Stimulated activated naive CD8-positive, alpha-beta T cell treated with anti-CD3 and anti-CD28 coated beads, Interleukin-15, Interleukin-2, amounts not matched to agents 100 ng/mL and 50 ng/mL, for 24 hours (primary cell): ENCODE results near the gene RPL29.

Experiments
- H3K27ac Mint-ChIP-seq: one replicate; pipeline ENCODE4 v1.8.0; 2021; ENCODE audit warnings: mild to moderate bottlenecking, mixed read lengths
- H3K27me3 Mint-ChIP-seq: one replicate; pipeline ENCODE4 v1.8.0; 2021; ENCODE audit warnings: mixed read lengths
- H3K36me3 Mint-ChIP-seq: one replicate; pipeline ENCODE4 v1.8.0; 2021; ENCODE audit warnings: low read depth, mixed read lengths
- H3K4me1 Mint-ChIP-seq: one replicate; pipeline ENCODE4 v1.8.0; 2021; ENCODE audit warnings: low read depth, mixed read lengths
- H3K4me3 Mint-ChIP-seq: one replicate; pipeline ENCODE4 v1.8.0; 2021; ENCODE audit warnings: mild to moderate bottlenecking, mixed read lengths
- H3K9me3 Mint-ChIP-seq: one replicate; pipeline ENCODE4 v1.8.0; 2021; ENCODE audit warnings: mixed read lengths

Gene RPL29

DNA sequence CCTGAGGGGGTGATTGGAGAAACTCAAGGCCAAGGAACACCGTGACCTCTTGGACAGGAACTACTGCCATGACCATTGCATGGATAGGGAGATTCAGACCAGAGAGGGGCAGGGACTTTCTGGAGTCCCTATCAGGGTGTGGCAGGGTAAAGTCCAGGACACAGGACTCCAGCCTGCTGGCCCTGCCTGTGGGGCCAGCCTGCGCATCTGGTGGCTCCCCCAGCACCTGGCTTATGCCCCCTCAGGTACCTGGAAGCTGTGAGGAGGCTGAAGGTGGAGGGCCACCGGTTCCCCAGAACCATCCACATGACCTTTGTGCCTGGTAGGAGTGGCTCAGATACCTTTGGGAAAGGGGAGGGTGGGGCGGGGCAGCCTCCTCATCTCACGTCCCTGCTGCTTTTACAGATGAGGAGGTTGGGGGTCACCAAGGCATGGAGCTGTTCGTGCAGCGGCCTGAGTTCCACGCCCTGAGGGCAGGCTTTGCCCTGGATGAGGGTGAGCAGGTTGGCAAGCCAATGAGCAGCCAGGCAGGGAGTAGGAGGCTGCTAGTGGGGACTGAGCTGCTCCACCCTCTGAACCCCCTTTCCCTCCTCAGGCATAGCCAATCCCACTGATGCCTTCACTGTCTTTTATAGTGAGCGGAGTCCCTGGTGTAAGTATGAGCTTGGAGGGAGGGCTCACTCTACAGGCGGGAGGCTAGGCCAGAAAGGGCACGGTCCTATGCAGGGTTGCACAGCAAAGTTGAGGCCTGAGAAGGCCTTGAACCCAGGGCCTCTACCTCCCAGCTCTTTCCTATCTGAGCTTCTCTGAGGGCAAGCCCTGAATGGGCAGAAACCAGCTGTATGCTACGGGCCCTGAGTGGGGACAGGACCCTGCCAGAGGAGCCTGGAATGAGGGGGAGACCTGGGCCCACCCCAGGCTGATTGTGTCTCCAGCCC, 9.4 kb downstream of the RPL29 start:
- Mint-ChIP-seq H3K27me3 (no peaks in the 10 kb centered on the region), H3K4me1 (peaks cover 29% of the 10 kb centered on the region), H3K27ac (peak overlapping the region; percentile 28), H3K36me3 (peaks cover 3% of the 10 kb centered on the region), H3K9me3 (no peaks in the 10 kb centered on the region), H3K4me3 (no peak overlapping the region)

DNA sequence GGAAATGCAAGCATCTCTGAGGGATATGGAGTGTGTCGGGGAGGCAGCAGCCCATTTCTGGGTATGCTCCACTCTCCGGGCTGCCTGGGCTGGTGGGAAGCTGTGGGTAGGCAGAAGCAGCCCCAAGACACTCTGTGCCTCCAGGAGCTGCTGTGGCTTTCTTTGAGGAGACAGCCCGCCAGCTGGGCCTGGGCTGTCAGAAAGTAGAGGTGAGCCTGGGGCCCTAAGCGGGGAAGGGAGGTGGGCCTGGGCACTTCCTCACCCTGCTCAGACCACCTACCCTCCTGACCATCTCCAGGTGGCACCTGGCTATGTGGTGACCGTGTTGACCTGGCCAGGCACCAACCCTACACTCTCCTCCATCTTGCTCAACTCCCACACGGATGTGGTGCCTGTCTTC, 10.6 kb downstream of the RPL29 start:
- Mint-ChIP-seq H3K27me3 (no peaks in the 10 kb centered on the region), H3K27ac (peak overlapping the region; percentile 75), H3K36me3 (peaks cover 6% of the 10 kb centered on the region), H3K9me3 (no peaks in the 10 kb centered on the region), H3K4me3 (peak overlapping the region; percentile 92), H3K4me1 (peaks cover 30% of the 10 kb centered on the region)

DNA sequence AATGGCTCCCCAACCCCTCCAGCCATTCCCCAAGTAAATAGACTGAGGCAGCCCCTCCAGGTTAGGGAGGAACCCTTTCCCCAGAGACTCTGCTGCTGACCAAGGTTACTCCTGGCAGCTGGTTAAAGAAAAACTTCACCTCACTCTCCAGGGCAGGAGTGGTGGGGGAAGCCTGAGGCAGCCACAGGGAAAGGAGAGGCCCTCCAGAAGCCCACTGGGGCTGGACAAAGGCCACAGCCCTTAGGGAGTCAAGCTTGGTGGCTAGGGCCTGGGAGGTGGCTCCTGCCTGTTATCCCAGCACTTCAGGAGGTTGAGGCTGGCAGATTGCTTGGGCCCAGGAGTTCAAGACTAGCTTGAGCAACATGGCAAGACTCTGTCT, 11.4 kb downstream of the RPL29 start:
- peak overlapping the region; percentile 92 for H3K4me3 Mint-ChIP-seq
- no peaks in the 10 kb centered on the region for H3K9me3 Mint-ChIP-seq
- peaks cover 30% of the 10 kb centered on the region for H3K4me1 Mint-ChIP-seq
- H3K36me3 Mint-ChIP-seq = peaks cover 6% of the 10 kb centered on the region
- H3K27ac Mint-ChIP-seq = peak overlapping the region; percentile 63
- no peaks in the 10 kb centered on the region for H3K27me3 Mint-ChIP-seq

DNA sequence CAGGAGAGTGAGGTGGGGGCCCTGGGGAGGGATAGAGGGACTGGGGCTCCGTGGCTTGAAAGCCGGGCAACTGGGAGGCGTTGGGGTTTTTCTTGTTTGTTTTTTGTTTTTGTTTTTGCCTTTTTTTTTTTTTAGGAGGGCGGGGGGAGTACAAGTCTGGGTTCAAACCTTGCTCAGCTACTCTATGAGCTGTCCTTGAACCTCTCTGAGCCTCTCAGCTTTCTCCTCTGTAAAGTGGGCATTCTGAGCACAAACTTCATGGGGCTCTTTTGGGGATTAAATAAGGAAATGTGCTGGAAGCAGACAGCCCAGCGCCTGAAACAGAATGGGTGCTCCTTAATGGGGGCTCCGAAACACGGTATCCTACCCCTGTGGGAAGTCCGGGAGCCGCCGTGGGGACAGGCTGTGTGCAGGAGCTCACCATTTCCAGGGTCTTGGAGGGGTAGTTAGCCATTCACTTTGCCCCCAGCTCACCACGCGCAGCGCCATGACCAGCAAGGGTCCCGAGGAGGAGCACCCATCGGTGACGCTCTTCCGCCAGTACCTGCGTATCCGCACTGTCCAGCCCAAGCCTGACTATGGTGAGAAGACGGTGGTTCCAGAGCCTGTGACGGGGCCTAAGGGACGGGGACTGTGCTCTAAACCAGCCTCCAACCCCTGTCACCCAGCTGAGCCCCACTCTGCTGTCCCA, 12.0 kb downstream of the RPL29 start:
- Mint-ChIP-seq H3K4me3 (peak overlapping the region; percentile 92), H3K4me1 (peaks cover 34% of the 10 kb centered on the region), H3K36me3 (peaks cover 6% of the 10 kb centered on the region), H3K27me3 (no peaks in the 10 kb centered on the region), H3K27ac (peak overlapping the region; percentile 94), H3K9me3 (no peaks in the 10 kb centered on the region)

DNA sequence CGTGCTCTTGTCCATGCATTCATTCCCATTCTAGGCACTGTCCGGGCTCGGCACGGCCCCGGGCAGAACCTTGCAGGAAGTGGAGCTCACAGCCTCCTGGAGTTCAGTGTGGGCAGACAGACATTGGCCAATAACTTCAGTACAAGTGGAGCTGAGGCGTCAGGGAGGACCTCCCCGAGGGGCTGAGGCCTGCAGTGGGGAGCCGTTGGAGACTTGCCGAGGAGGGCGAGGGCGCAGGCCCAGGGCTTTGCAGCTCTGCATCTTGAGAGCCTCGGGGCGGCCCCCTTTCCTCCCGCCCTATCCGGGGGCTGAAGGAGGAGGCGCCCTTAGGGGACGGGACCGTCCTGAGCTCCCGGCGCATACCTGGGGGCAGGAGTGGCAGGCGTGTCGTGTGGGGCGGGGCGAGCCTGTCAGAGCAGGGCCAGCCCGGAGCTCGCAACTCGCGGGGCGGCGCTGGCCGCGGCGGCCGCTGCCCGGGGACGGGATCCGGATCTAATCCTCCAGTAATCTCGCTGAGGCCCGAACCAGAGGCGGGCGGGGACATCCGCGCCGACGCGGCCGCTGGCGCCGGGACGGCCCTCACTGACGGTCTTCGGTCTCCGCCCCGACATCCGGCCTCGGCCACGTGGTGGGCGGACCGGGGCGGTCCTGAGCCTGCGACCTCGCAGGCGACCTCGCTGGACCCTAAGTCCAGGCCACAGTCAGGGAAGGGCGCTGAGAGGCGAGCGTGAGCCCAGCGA, 12.7 kb downstream of the RPL29 start, which contains the start of gene ACY1:
Gene ACY1 (plus strand): TSS at position 698 of the 740 bp plus-strand sequence. CDS start 530 bp downstream, outside the sequence.
- Mint-ChIP-seq H3K9me3 (no peaks in the 10 kb centered on the region), H3K27ac (peak within 1 kb of the TSS; percentile 94), H3K27me3 (no peaks in the 10 kb centered on the region), H3K4me3 (peak within 1 kb of the TSS; percentile 92), H3K36me3 (peaks cover 6% of the 10 kb centered on the region), H3K4me1 (peaks cover 34% of the 10 kb centered on the region)

DNA sequence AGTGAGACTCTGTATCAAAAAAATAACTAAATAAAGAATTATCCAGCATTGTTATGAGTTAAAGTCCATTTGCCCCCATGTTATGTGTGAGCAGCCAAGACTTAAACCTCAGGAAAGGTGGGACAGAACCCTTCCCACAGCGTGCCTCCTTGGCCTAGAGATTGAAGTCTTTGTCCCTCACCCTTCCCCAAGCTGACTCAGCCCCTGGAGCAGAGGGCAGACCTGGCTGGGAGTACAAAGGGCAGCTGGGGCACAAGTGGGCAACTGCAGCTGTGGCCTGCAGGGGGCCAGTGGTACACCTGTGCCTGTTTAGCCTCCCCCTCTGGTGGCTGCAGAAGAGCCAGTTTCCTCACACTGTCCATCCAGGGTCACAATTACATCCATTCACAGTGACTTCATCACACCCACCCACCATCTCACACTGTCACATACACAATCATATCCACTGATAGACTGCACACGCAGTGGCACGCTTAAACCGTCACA, 13.3 kb downstream of the RPL29 start:
- peaks cover 6% of the 10 kb centered on the region for H3K36me3 Mint-ChIP-seq

DNA sequence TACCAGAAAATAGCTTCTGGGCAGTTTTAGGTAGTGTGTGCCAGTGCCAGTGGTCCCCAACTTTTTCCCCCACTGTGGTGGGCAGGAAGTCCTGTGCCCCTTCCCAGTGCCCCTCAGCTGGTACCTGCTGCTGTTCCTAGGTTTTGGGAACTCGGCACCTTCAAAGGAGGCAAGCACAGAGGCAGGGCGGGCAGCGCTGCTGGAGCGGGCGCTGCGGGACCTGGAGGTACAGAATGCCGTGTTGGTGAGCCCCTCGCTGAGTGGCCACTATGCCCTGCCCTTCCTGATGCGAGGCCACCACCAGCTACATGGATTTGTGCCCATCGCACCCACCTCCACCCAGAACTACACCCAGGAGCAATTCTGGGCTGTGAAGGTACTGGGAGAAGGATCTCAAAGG, 15.4 kb downstream of the RPL29 start:
- H3K4me3 Mint-ChIP-seq = no peak overlapping the region
- H3K4me1 Mint-ChIP-seq = peaks cover 56% of the 10 kb centered on the region
- no peaks in the 10 kb centered on the region for H3K27me3 Mint-ChIP-seq
- H3K9me3 Mint-ChIP-seq = no peaks in the 10 kb centered on the region
- H3K27ac Mint-ChIP-seq = no peak overlapping the region
- peaks cover 6% of the 10 kb centered on the region for H3K36me3 Mint-ChIP-seq

More for the DNA sequence above, 13.3 kb downstream of the RPL29 start:
- Mint-ChIP-seq H3K9me3 (no peaks in the 10 kb centered on the region), H3K27me3 (no peaks in the 10 kb centered on the region), H3K27ac (peak overlapping the region; percentile 94), H3K4me1 (peaks cover 35% of the 10 kb centered on the region), H3K4me3 (peak overlapping the region; percentile 92)

DNA sequence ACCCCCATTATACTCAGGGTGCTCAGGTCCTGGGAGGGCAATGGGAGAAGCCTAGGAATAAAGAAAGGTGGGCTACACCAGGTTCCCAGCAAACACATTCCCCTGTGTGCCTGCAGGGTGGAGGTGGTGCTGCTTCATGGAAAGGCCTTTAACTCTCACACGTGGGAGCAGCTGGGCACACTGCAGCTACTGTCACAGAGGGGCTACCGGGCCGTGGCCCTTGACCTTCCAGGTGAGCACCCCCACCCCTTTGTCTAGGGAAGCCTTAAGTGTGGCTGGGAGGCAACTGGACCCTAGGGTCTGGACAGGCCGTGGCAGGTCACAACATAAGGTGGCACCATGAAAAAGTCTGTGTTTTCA, 17.6 kb downstream of the RPL29 start:
- H3K27me3 Mint-ChIP-seq = no peaks in the 10 kb centered on the region
- H3K36me3 Mint-ChIP-seq = peaks cover 6% of the 10 kb centered on the region
- H3K27ac Mint-ChIP-seq = no peak overlapping the region
- H3K4me3 Mint-ChIP-seq = no peak overlapping the region
- no peaks in the 10 kb centered on the region for H3K9me3 Mint-ChIP-seq
- H3K4me1 Mint-ChIP-seq = peaks cover 54% of the 10 kb centered on the region

DNA sequence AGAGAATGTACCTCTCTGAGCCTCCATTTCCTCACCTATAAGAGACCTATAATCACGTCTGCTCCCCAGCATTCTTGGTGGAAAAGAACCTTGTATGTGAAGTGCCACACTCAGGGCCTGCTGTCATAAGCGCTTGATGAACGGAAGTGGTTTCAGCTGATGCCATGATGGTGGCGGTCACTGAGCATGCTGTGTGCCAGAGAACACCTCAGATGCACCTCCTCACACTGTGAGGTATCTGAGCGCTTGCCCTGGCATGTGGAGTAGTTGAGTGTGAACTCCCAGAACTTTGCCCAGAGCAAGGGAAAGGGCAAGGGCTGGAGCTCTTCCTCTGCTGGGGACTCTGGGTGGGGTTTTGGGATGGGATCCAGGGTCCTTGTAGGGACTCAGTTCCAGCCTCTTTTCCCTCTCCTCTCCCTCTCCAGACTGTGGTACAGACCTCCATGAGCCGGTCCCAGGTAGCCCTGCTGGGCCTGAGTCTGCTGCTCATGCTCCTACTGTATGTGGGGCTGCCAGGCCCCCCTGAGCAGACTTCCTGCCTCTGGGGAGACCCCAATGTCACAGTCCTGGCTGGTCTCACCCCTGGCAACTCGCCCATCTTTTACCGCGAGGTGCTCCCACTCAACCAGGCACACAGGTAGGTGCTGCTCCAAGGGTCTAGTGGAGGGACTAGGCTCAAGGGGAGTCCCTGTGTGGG, 18.1 kb downstream of the RPL29 start:
- Mint-ChIP-seq H3K36me3 (peaks cover 6% of the 10 kb centered on the region), H3K27ac (peak overlapping the region; percentile 49), H3K9me3 (no peaks in the 10 kb centered on the region), H3K4me1 (peaks cover 52% of the 10 kb centered on the region), H3K4me3 (no peak overlapping the region), H3K27me3 (no peaks in the 10 kb centered on the region)

DNA sequence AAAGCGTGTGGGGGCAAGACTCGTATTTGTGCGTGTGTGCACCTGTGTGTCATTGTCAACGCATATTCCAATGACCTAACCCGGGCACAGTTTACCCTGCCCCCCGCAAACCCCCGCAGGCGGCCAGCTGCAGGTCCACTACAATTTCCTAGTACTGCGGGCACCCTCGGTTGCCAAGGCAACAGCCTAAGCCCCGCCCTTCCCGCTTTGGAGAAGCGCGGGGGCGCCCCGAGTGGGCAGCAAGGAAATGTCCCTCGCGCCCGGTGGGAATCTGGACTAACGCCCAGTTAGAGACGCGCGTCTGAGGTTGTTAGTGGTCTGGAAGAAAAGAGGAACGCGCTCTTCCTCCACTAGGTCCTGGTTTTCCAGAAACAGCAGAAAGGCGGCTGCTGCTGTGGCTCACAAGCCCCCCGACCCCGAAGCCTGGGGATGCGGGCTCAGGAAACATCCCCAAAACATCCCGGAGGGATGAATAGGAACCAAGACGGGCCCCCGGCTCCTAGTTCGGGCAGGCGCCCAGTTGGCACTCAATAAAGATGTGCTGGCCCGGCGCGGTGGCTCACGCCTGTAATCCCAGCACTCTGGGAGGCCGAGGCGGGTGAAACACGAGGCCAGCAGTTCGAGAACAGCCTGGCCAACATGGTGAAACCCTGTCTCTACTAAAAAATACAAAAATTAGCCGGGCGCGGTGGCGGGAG, 19.7 kb downstream of the RPL29 start:
- H3K4me3 Mint-ChIP-seq = peak overlapping the region; percentile 98
- H3K4me1 Mint-ChIP-seq = peaks cover 45% of the 10 kb centered on the region
- H3K36me3 Mint-ChIP-seq = peaks cover 3% of the 10 kb centered on the region
- peak overlapping the region; percentile 98 for H3K27ac Mint-ChIP-seq
- no peaks in the 10 kb centered on the region for H3K27me3 Mint-ChIP-seq
- no peaks in the 10 kb centered on the region for H3K9me3 Mint-ChIP-seq

DNA sequence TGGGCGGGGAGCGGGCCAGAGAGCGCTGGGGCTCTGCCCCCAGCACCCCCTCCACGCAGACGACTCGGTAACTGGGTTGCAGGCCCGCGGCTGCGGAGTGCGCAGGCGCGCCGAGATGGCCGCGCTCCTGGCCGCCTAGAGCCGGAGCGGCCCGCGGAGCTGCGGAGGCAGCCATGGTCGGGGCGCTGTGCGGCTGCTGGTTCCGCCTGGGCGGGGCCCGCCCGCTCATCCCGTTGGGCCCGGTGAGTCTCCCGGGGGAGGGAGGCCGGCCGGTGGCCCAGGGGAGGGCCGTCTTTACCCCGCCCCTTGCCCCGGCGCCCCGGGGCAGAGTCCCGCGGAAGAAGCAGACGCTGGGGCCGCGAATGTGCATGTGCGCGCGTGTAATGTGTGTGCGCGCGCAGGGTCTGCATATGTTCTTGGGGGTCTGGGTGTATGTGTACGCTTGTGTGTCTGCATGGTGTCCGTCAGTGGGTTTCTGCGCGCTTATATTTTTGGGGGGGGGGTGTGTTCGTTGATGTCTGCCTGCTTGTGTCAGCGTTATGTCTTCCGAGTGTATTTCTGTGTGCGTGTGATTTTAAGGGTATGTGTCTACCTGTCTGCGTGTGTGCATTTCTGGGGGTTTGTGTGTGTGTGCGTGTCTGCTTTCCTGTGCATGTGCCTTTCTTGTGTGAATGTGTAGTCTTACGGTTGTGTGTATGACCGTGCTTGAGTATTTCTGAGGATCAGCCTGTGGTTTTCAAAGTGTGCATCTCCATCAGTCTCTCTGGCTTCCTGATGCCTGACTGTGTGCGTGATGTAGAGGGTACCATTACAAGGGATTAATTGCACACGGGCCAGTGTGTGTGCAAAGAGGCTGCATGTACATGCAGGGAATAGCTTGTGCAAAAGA, 20.5 kb downstream of the RPL29 start, which contains the start of gene ABHD14A:
Gene ABHD14A (plus strand): TSS at position 102 of the 889 bp plus-strand sequence. CDS start 72 bp downstream, at position 174.
- no peaks in the 10 kb centered on the region for H3K9me3 Mint-ChIP-seq
- H3K4me3 Mint-ChIP-seq = peak within 1 kb of the TSS; percentile 98
- H3K27me3 Mint-ChIP-seq = no peaks in the 10 kb centered on the region
- H3K27ac Mint-ChIP-seq = peak within 1 kb of the TSS; percentile 98
- H3K36me3 Mint-ChIP-seq = no peaks in the 10 kb centered on the region
- peaks cover 45% of the 10 kb centered on the region for H3K4me1 Mint-ChIP-seq

DNA sequence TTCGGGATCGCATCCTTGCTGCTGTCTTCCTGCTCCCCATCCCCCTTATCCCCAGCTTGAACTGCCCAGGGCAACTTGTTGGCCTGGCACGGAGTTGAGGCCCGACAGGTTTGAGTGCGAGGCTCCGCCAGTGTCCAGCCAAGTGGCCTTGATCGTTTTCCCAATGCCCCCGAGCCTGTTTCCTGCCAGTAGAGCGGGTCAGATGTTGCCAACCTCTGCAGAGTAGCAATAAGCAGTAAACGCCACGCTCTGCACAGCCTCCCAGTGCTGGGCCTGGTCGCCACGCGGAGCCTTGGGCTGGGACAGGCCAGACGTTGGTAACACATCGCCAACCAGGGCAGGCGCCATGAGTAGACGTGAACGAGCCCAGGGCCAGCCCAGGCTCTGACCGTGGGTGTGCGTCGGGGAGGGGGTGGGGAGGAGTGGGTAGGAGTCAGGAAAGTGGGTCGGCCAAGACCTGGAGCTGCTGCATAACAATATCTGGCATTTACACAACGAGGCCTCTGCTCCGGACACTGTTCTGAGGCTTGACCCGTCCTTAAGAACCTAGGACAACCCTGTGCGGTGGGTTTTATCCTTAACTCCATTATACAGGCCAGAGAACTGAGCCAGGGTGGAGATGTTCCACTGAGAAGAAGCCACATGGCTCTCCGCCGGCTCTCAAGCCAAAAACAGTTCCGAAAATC, 21.3 kb downstream of the RPL29 start:
- no peaks in the 10 kb centered on the region for H3K9me3 Mint-ChIP-seq
- no peaks in the 10 kb centered on the region for H3K36me3 Mint-ChIP-seq
- no peaks in the 10 kb centered on the region for H3K27me3 Mint-ChIP-seq
- H3K27ac Mint-ChIP-seq = peak overlapping the region; percentile 95
- H3K4me3 Mint-ChIP-seq = peak overlapping the region; percentile 98
- H3K4me1 Mint-ChIP-seq = peaks cover 45% of the 10 kb centered on the region
